Activated T-cell treated with anti-CD3 and anti-CD28 coated beads for 4 hours (primary cell): ENCODE results near the gene DGUOK.

Source experiments
- DNase-seq: peaks from one replicate; pipeline ENCODE4 v3.0.0-alpha.2; 2020

Gene DGUOK

DNA sequence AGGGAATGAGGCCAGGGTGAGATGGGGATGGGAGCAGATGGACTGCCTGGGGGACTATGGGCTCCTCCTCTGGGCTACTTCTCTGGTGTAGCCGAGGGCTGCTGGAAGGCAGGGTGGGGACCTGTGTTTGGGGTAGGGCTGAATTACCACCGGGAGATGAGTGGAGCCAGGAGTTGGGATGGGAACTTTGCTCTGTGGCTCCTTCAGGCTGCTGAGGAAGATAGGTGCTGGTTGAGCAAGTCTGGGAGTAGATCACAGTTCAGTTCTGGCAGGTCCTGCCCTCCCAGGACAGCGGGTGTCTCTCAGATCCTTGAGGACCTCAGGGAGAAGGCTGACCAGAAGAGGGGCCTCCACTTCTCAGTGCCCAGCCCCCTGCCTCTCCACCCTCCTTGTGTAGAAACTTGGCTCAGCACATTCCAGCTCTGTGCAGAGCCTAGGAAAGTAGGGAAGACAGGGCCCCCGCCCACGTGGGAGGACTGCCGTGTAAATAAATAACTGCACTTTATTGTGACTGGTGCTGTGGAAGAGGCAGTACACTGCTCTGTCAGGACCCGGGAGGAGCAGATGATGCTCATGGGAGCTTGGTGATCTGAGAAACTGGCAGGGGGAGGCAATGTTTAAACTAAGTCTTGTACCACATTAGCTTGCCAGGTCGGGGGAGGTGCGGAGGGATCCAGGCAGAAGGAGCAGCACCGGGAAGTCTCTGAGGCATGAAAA, 73.4 kb downstream of the DGUOK start:
- no peak for DNase-seq

DNA sequence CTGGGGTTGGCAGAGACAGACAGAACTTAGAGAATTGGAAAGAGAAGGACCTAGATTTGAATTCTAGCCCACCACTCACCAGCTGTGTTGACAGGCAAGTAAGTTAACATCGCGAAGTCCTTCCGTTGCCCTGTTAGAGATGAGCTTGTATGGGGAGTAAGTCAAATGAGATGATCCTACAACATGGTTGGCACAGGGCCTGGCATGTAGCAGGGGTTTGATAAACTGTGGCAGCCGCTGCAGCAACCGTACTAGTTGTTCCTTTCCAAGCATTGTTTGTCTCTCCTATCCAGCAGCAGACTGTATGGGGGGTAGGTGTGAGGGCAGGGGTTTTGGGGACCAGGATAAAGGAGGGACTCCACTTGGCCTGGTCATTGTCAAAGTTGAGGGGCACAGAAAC, 74.0 kb downstream of the DGUOK start:
- DNase-seq: no peak

DNA sequence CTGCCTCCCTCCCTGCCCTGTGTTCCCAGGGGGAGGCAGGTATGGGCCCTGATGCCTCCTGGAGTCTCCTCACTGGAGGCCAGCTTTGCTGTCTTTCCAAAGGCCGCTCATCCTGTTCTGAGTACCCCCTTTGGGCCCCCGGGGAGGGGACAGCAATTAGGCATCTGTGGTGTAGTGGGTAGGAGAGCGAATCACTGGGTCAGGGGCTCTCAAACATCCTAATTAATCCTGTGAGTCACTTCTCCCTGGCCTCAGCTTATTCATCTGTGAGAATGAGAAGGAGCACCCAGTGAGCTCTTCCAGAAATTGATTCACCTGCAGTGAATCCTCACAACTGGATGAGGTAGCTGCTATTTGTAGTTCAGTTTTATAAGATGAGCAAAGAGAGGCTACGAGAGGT, 74.4 kb downstream of the DGUOK start:
- no peak for DNase-seq

DNA sequence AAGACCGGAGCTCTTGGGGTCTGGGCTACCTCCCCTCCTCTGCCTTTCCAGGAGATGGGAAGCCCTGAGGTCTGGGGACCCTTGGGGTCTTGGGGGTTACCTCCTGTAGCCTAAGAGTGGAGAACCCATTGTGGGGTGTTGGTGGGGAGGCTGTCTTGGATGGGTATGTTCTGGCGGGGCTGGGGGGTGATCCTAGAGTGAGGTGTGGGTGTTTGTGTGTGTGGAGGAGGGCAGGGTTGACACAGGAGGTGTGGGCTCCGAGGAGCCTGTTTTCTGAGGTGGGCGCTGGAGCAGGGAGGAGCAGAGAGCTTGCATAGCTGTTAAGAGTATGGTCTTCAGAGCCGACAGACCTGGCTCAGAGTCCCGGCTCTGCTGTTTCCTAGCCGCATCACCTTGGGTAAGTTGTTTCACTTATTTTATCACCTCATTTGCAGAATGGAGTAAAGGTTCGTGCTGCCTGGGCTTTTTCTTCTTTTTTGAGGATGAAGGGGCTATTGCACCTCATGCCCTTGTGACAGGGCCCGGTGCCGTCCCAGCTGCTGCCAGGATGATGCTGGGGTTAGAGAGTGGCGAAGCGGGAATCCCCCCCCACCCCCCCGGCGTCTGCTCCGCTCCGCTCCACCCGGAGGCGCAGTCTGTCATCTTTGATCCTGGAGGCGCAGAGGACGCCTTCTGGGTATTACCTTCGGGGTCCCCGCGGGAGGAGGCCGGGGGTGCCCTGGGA, 75.3 kb downstream of the DGUOK start:
- DNase-seq: no peak

DNA sequence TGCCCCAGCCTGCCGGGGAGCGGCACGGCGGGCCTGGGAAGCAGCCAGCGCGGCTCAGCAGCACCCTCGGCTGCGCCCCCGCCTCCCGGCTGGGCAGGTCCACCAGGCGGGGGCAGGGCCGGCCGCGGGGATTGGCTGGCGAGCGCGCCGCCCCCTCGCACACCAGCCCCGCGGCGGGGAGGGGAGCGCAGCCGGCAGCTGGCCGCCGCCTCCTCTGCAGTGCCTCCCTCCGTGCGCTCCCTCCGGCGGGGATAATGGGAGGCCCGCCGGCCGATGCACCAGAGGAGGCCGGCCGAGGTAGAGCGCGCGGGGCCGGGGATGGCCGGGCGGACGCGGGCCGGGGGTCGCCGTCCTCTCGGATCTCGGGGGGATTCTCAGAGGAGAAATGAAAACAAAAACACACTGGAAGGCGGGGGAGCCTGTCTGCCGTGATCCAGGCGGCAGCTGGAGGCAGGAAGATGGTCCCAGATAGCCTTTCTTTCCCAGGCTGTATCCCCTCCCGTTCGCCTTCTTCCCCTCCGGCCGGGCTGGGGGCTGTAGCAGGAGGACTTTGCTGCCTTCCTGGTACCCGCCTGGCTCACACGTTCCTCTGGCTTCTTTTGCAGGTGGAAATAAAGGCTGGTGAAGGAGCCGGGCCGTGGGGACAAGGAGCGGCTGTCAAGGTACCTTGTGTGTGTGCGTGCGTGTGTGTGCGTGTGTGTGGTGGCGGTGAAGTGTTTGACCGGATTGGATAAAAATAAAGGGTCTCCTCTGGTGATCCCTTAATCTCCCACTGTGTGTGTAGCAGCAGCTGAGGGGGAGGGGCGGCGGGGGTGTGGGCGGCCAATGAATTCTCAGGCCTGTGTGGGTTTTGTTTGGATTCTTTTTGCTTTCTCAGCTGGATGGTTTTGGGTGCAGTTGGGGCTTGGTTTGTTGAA, 76.1 kb downstream of the DGUOK start:
- peak; percentile 56 for DNase-seq

DNA sequence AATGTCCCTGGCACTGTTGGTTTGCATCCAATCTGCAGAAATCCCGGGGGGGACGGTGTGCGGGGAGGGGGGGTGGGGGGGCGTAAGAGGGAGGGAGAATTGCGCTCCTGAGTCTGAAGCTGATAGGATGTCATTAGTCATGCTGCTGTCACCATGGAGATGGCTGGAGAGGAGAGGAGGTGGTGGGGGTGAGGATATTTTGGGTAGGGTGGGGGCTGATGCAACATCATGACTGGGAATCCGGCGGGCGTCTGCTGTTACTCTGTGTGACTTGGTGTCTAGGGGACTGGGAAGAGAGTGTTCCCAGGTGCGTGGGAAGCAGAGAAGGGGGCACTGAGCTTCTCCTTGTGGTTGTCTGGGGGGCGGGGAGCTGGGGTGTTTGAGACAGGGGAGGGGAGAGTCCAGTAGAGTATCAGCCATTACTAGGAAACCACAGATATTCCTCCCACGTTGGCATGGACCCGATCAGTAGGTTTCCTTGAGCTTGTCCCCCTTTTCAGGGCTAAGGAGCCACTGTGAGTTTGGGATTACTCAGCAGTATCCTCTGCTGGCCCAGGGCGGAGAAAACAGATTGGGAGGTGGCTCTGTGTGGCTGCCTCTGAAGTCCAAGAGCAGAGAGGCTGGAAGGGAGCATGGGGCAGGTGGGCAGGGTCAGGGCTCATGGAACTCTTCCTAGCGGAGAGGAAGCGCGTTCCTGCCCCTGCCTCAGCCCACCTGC, 77.0 kb downstream of the DGUOK start:
- no peak for DNase-seq

DNA sequence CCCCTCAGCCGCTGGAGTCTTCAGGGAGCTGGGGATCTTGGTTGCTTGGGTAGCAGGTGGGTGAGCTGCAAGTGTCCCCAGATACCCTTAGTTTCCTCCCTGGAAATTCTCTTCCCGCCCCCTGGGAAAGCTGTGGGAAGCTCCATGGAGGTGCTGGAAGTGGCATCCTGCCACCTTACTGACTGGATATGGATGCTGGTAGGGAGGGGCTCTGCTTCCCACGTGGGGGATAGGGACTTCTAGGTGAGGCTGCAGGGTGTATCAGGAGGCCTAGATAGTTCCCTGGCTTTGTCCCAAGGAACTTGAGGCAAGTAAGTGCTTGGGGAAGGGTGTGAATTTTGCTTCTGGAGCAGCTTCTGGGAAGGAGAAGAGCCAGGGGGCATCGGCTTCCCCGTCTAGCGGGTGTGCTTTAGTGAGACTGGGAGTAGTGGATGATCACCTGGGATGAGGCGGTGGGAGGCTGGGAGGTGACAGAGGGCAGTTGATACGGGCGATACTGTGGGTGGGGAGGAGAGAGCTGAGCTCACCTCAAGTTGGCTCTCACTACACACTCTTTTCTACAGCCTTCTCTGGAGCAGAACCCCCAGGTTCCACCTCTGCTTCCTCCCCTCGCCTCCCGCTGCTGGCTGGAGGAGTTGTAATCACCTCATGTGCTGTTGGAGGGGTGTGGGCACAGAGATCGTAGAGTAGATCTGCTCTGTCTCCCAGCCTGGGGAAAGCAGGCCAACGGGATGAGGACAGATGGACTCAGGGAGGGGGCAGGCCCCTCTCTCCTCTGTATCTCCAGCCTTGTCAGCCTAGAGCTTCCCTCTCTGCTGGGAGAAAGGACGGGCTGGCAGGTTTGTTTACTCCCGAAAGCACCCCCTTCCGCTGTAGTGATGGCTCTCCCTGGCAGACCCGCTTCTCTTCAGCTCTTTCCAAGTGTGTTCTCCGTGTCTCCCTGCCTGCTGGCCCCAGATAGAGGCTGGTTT, 77.8 kb downstream of the DGUOK start:
- DNase-seq: no peak

DNA sequence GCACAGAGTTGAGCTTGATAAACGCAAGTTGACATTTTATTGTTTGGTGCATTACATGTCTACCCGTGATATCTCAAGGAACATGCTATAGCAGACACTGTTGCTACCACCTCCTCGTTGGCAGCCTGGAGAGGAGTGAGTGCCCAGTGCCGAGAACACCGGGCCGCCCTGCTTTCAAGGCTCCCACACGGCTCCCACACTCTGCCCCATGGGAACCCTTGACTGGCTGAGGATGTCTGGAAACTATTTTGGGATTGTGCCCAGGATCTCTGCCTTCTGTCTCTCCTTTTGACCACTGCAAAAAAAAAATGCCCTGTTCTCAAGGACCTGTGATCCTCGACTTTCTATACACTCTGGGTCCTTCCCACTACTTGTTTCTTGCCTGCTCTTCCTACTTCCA, 79.1 kb downstream of the DGUOK start:
- DNase-seq: no peak

DNA sequence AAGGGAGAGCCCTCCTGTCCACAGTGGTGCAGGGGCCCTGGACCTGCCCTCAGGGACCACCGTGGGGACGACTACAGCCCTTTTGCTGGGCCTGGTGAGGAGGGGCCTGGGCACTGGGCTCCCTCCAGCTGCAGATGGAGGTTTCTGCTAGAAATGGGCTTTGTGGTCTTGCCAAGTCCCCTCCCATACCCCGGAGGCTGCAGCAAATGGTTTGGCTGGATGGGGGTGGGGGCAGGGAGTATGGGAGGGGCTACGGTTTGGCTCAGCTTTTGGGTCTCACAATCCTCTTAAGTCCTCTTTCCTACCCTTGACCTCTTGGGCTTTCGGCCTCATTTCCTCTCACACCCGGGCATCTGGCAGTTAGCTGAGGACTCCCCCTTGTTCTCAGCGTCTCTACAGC, 79.8 kb downstream of the DGUOK start:
- DNase-seq: no peak

DNA sequence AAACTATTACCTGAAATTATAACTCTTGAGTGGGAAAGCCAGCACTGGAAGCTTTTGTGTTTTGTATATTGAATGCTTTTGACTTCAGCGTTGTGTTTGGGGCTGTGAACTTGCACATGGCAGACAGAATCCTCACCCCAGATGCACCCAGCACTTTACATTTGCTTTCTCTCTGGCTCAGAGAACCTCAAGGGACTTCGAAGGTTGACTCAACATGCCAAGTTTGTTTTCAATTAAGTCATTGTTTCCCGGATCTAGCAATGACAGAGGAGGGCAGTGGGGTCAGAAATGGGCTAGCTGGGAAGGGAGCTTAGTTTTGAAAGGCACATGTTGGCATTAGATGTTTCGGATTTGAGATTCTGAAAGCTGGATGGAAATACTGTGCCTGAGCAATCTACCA, 80.4 kb downstream of the DGUOK start:
- DNase-seq: no peak

DNA sequence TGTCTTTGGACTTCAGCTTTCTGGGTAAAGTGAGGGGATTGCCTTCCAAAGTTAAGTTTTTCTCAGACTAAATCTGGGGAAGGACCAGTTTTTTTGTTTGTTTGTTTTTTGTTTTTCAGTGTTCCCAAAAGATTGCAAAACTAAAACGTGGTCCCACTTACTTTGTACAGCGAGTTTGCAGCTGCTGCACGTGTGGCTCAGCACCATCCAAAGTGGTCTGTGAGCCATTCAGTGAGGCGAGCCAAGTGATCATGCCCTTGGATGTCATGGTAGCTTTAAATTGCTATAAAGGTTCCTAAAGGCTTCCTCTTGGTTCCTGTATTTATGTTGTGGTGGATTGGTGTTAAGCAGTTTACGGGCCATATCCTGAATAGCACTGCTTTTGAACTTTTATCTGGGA, 81.0 kb downstream of the DGUOK start:
- DNase-seq: no peak
